ENCODE data around the gene GPC5.
"Not testable (repeated sequence)": the region's sequence is repeated elsewhere in the genome, so short reads cannot be mapped to it uniquely, and the experiment has no call there.

Gene GPC5

GRCh38 chr13:92752705-92753104, 1354.3 kb downstream of the GPC5 start:
- not testable (repeated sequence) for DNase-seq (ENCODE audit: low read depth)

GRCh38 chr13:92761710-92762109, 1363.3 kb downstream of the GPC5 start:
- no peak for DNase-seq (ENCODE audit: low read depth)

GRCh38 chr13:92767468-92767867, 1369.0 kb downstream of the GPC5 start:
- no peak for DNase-seq (ENCODE audit: low read depth)

GRCh38 chr13:92768602-92769001, 1370.2 kb downstream of the GPC5 start:
- DNase-seq (ENCODE audit: low read depth): no peak

- DNase-seq (ENCODE audit: low read depth): no peak
Observed at GRCh38 chr13:92769046-92769445, 1370.6 kb downstream of the GPC5 start.

GRCh38 chr13:92775658-92776057, 1377.2 kb downstream of the GPC5 start:
- DNase-seq (ENCODE audit: low read depth): no peak

- DNase-seq (ENCODE audit: low read depth): no peak
Observed at GRCh38 chr13:92781965-92782690, 1383.7 kb downstream of the GPC5 start.

- DNase-seq (ENCODE audit: low read depth): no peak
Observed at GRCh38 chr13:92802776-92803175, 1404.4 kb downstream of the GPC5 start.

GRCh38 chr13:92804346-92804745, 1405.9 kb downstream of the GPC5 start:
- no peak for DNase-seq (ENCODE audit: low read depth)

- DNase-seq (ENCODE audit: low read depth): no peak
Observed at GRCh38 chr13:92804926-92805325, 1406.5 kb downstream of the GPC5 start.

GRCh38 chr13:92805766-92806165, 1407.3 kb downstream of the GPC5 start:
- DNase-seq (ENCODE audit: low read depth): no peak

GRCh38 chr13:92806215-92806614, 1407.8 kb downstream of the GPC5 start:
- no peak for DNase-seq (ENCODE audit: low read depth)

GRCh38 chr13:92807353-92807752, 1408.9 kb downstream of the GPC5 start:
- DNase-seq (ENCODE audit: low read depth): no peak

GRCh38 chr13:92807966-92808365, 1409.5 kb downstream of the GPC5 start:
- no peak for DNase-seq (ENCODE audit: low read depth)

GRCh38 chr13:92821324-92821723, 1422.9 kb downstream of the GPC5 start:
- no peak for DNase-seq (ENCODE audit: low read depth)

- DNase-seq (ENCODE audit: low read depth): no peak
Observed at GRCh38 chr13:92823059-92823458, 1424.6 kb downstream of the GPC5 start.

- no peak for DNase-seq (ENCODE audit: low read depth)
Observed at GRCh38 chr13:92825938-92826596, 1427.6 kb downstream of the GPC5 start.

- DNase-seq (ENCODE audit: low read depth): no peak
Observed at GRCh38 chr13:92827503-92827902, 1429.1 kb downstream of the GPC5 start.

GRCh38 chr13:92829930-92830329, 1431.5 kb downstream of the GPC5 start:
- no peak for DNase-seq (ENCODE audit: low read depth)

- no peak for DNase-seq (ENCODE audit: low read depth)
Observed at GRCh38 chr13:92830821-92831220, 1432.4 kb downstream of the GPC5 start.

GRCh38 chr13:92833071-92833470, 1434.7 kb downstream of the GPC5 start:
- no peak for DNase-seq (ENCODE audit: low read depth)

GRCh38 chr13:92836171-92836570, 1437.8 kb downstream of the GPC5 start:
- no peak for DNase-seq (ENCODE audit: low read depth)

GRCh38 chr13:92838786-92839185, 1440.4 kb downstream of the GPC5 start:
- DNase-seq (ENCODE audit: low read depth): no peak

GRCh38 chr13:92842145-92842544, 1443.7 kb downstream of the GPC5 start:
- no peak for DNase-seq (ENCODE audit: low read depth)

All from stimulated activated CD8-positive, alpha-beta memory T cell treated with anti-CD3 and anti-CD28 coated beads, Interleukin-4, amount 100 ng/mL, for 24 hours (primary cell).